GM12878 (cell line): Measurements from ENCODE around the gene PIGN. TPM values are rescaled to one million over a fixed set of nuclear protein-coding genes. Genes with fewer than 3 reads are reported as not detected.

Source experiments
- ATAC-seq: fragments of 200-7000 bp; cut with Tn5 transposase; 3 replicates; pipeline ENCODE4 v1.9.1; 2020; ENCODE audit warnings: mild to moderate bottlenecking, moderate library complexity
- BruUV-seq: library from RNA; stranded (reverse); fragments of 400-500 nt; replicated peaks from 2 replicates; lab custom pipeline; 2021; lab: Mats Ljungman, UMichigan
- CTCF ChIA-PET: fragments of 300-600 bp; sonication (Branson Sonifier 250); formaldehyde crosslinking; extraction: SDS; loops from one replicate; lab custom pipeline; 2021; ENCODE audit warnings: inconsistent platforms; lab: Yijun Ruan, JAX
- POLR2A ChIA-PET: fragments of 350-600 bp; formaldehyde crosslinking; extraction: SDS; loops from one replicate; lab custom pipeline; 2021; ENCODE audit warnings: inconsistent platforms; lab: Charles Lee
- RAD21 ChIA-PET: fragments of 300-600 bp; sonication (Branson Sonifier 250); formaldehyde crosslinking; loops from one replicate; lab custom pipeline; 2023; ENCODE audit warnings: antibody characterized with exemption; ENCODE audit not compliant: unreplicated experiment; lab: Charles Lee
- SMC1A ChIA-PET: fragments of 300-600 bp; sonication (Branson Sonifier 250); formaldehyde crosslinking; loops from one replicate; lab custom pipeline; 2023; ENCODE audit not compliant: unreplicated experiment, uncharacterized antibody; lab: Charles Lee
- DNase-seq: peaks from one replicate; pipeline ENCODE4 v3.0.0-alpha.2; 2011; ENCODE audit warnings: low read depth, low spot score
- FAIRE-seq: peaks from 3 replicates; lab custom pipeline; 2011; peaks lifted over from hg19 to GRCh38; lab: Jason Lieb, UNC
- H2AFZ ChIP-seq: 2 replicates; pipeline ENCODE4 v1.6.0; 2011; ENCODE audit warnings: low read depth, low read length, control low read depth; ENCODE audit not compliant: control insufficient read depth
- H3K27ac ChIP-seq: 2 replicates; pipeline ENCODE4 v1.5.1; 2011; ENCODE audit warnings: control low read depth; ENCODE audit not compliant: control insufficient read depth, insufficient read depth
- H3K27me3 ChIP-seq, 2 experiments: replicated peaks in 1 of 2; 2 replicates each; pipeline versions ENCODE4 v1.6.0 to v1.6.1; 2011; ENCODE audit warnings: low read length in 1 of 2; ENCODE audit not compliant: control insufficient read depth in 2 of 2, insufficient read depth in 2 of 2
- H3K36me3 ChIP-seq, 2 experiments: 2 replicates each; pipeline ENCODE4 v1.5.1; 2011; ENCODE audit warnings: low read length in 1 of 2; ENCODE audit not compliant: control insufficient read depth in 2 of 2, insufficient read depth in 2 of 2
- H3K4me1 ChIP-seq: 2 replicates; pipeline ENCODE4 v1.6.1; 2011; ENCODE audit warnings: mild to moderate bottlenecking, low read length, moderate library complexity, mixed read lengths; ENCODE audit not compliant: control insufficient read depth, insufficient read depth
- H3K4me2 ChIP-seq: 2 replicates; pipeline ENCODE4 v1.6.0; 2011; ENCODE audit warnings: control low read depth; ENCODE audit not compliant: control insufficient read depth, insufficient read depth
- H3K4me3 ChIP-seq: fragments of 200-600 bp; sonication (generic); 2 replicates; pipeline ENCODE4 v1.5.1; 2016
- H3K79me2 ChIP-seq: 2 replicates; pipeline ENCODE4 v1.6.0; 2011; ENCODE audit warnings: low read length; ENCODE audit not compliant: control insufficient read depth, insufficient read depth
- H3K9ac ChIP-seq: 2 replicates; pipeline ENCODE4 v1.8.0; 2011; ENCODE audit warnings: low read length, control low read depth, mixed read lengths; ENCODE audit not compliant: control insufficient read depth, insufficient read depth
- H3K9me3 ChIP-seq: replicated peaks from 3 replicates; pipeline ENCODE4 v1.5.1; 2011; ENCODE audit warnings: mild to moderate bottlenecking, low read length; ENCODE audit not compliant: control insufficient read depth, insufficient read depth
- H4K20me1 ChIP-seq: 2 replicates; pipeline ENCODE4 v1.6.0; 2011; ENCODE audit not compliant: control insufficient read depth, insufficient read depth
- CBX5 ChIP-seq: sonication (generic); IDR thresholded peaks from 2 replicates; pipeline ENCODE4 v1.6.1; 2016; ENCODE audit warnings: low read depth, moderate library complexity, mild to moderate bottlenecking, inconsistent platforms
- E2F4 ChIP-seq: IDR thresholded peaks from 2 replicates; pipeline ENCODE4 v1.6.1; 2012; ENCODE audit warnings: low read depth, low read length, improper control_type of control experiment
- NFYA ChIP-seq: IDR thresholded peaks from 2 replicates; pipeline ENCODE4 v1.6.1; 2011; ENCODE audit warnings: low read depth, mild to moderate bottlenecking, low read length, improper control_type of control experiment, borderline replicate concordance
- POLR2AphosphoS2 ChIP-seq: IDR thresholded peaks from 2 replicates; pipeline ENCODE4 v1.6.1; 2011; ENCODE audit warnings: low read depth, mild to moderate bottlenecking, low read length, improper control_type of control experiment, moderate library complexity
- RAD21 ChIP-seq: IDR thresholded peaks from 2 replicates; pipeline ENCODE4 v1.6.1; 2011; ENCODE audit warnings: mild to moderate bottlenecking, low read depth, low read length, moderate library complexity; ENCODE audit not compliant: insufficient read depth
- SIX5 ChIP-seq: IDR thresholded peaks from 2 replicates; pipeline ENCODE4 v1.6.1; 2011; ENCODE audit warnings: mild to moderate bottlenecking, low read depth, low read length, moderate library complexity; ENCODE audit not compliant: severe bottlenecking
- TCF7 ChIP-seq: IDR thresholded peaks from 2 replicates; pipeline ENCODE4 v1.6.1; 2014; ENCODE audit warnings: antibody characterized with exemption, borderline replicate concordance
- ZNF24 ChIP-seq: fragments of 450-650 bp; IDR thresholded peaks from 2 replicates; pipeline ENCODE4 v1.6.1; 2017; ENCODE audit warnings: antibody characterized with exemption, mild to moderate bottlenecking
- WGBS: methylation state at CpG from one replicate; pipeline ENCODE4 v1.1.6; 2016; ENCODE audit warnings: low lambda C conversion rate; ENCODE audit not compliant: insufficient replicate concordance, insufficient coverage; ENCODE audit errors: missing lambda C conversion rate; 5-methylcytosine and 5-hydroxymethylcytosine counted together
- in situ Hi-C: fragments of 300-500 bp; cut with MboI; formaldehyde crosslinking; loops from 9 replicates; pipeline ENCODE4 v1.14.3; 2018; ENCODE audit warnings: mixed read lengths
- intact Hi-C: fragments of 100-400 bp; cut with micrococcal nuclease; formaldehyde crosslinking; loops from one replicate; pipeline ENCODE4 v1.14.2; 2022; ENCODE audit not compliant: unreplicated experiment
- polyA plus RNA-seq, 11 experiments: library from polyadenylated mRNA; depleted of rRNA in 4 of 11; unstranded in 6 of 11; stranded (reverse) in 5 of 11; fragments of >200 nt; fragmentation: Nextera tagmentation in 4 of 11; fragmentation: Illumina TruSeq in 1 of 11; extraction: Ambion mirVana in 4 of 11; extraction: Trizol in 1 of 11; gene quantifications; 1 replicate in 1 of 11; 2 replicates in 10 of 11; pipeline versions ENCODE4 v1.2.1 to v1.2.3, GENCODE V29; 2011 to 2016; ENCODE audit warnings: inconsistent platforms in 2 of 11, missing spikeins in 2 of 11, low read depth in 1 of 11
- total RNA-seq, 4 experiments: library from RNA; depleted of rRNA in 3 of 4; stranded (reverse); fragments of >200 nt in 3 of 4; fragmentation: Illumina TruSeq in 1 of 4; extraction: Trizol in 1 of 4; gene quantifications; 2 replicates each; pipeline versions ENCODE4 v1.2.1 to v1.2.3, GENCODE V29; 2013 to 2021

The PIGN gene
- total and polyA plus RNA-seq, 10 of the 15 experiments (the other 5 are each of a cell fraction or from before 2014, with no cell fraction given) = 6.9 to 25.4 (median 18.7) TPM

- FAIRE-seq (no peak), DNase-seq (no peak), ATAC-seq (no peak)
- H3K4me1 ChIP-seq = no peaks in the 10 kb centered on the region
- BruUV-seq = no TSS peak
- H4K20me1 ChIP-seq = no peaks in the 10 kb centered on the region
- TF ChIP-seq NFYA (no peak), ZNF24 (no peak), RAD21 (no peak), TCF7 (no peak), POLR2AphosphoS2 (no peak), SIX5 (no peak), CBX5 (no peak), E2F4 (no peak)
- ChIA-PET RAD21 (no interaction called here), SMC1A (interaction anchor here (0.9 to 1.3 kb wide), 3 partner anchors 9 to 103 kb away, joined by 3 to 5 read pairs (median 4); no protein-coding TSS in a partner anchor), POLR2A (no interaction called here), CTCF (interaction anchor here (0.8 kb wide), 1 partner anchor 135 kb away, joined by 3 read pairs; no protein-coding TSS in a partner anchor)
- no peaks in the 10 kb centered on the region for H3K9me3 ChIP-seq
- H3K79me2 ChIP-seq = no peaks in the 10 kb centered on the region
- no peak overlapping the region for H3K4me3 ChIP-seq
- no peak overlapping the region for H2AFZ ChIP-seq
- in situ Hi-C loops = no loop called here
- no peak overlapping the region for H3K9ac ChIP-seq
- intact Hi-C loops = no loop called here
- no peaks in the 10 kb centered on the region for H3K36me3 ChIP-seq
- no peaks in the 10 kb centered on the region for H3K27me3 ChIP-seq
- no peak overlapping the region for H3K27ac ChIP-seq
- no peak overlapping the region for H3K4me2 ChIP-seq
- WGBS = 93% methylated on average over 2 of the region's 2 CpGs
Measured at GRCh38 chr18:62045316-62045715, 141.5 kb downstream of the PIGN start.
